Measurements from ENCODE around the gene DCAF11. TPM values are rescaled to one million over a fixed set of nuclear protein-coding genes. Genes with fewer than 3 reads are reported as not detected.

DCAF11 gene
- total and polyA plus RNA-seq, 2 of the 13 experiments (the other 11 are each of a cell fraction or from before 2014, with no cell fraction given) = 150 to 257 TPM

GRCh38 chr14:24106672-24107271, 7.8 kb upstream of the DCAF11 start (continued):
- TF ChIP-seq, protein P1, sequence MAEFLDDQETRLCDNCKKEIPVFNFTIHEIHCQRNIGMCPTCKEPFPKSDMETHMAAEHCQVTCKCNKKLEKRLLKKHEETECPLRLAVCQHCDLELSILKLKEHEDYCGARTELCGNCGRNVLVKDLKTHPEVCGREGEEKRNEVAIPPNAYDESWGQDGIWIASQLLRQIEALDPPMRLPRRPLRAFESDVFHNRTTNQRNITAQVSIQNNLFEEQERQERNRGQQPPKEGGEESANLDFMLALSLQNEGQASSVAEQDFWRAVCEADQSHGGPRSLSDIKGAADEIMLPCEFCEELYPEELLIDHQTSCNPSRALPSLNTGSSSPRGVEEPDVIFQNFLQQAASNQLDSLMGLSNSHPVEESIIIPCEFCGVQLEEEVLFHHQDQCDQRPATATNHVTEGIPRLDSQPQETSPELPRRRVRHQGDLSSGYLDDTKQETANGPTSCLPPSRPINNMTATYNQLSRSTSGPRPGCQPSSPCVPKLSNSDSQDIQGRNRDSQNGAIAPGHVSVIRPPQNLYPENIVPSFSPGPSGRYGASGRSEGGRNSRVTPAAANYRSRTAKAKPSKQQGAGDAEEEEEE (CRISPR knock-in tag; IDR thresholded peaks at IDR 0.05; ENCODE audit: borderline replicate concordance) = peak; percentile 13; the same call in 1 of the 2 replicates
- TF ChIP-seq ZC3H13 (CRISPR knock-in tag; IDR thresholded peaks at IDR 0.05) (no peak), PHB2 (IDR thresholded peaks at IDR 0.05; ENCODE audit: partially characterized antibody) (no peak), MYC (CRISPR knock-in tag; IDR thresholded peaks at IDR 0.05; ENCODE audit: borderline replicate concordance) (no peak), RELA (CRISPR knock-in tag; IDR thresholded peaks at IDR 0.05) (0 out of 2 replicates have a peak, but pooled peaks have one; percentile 4), MAFK (conservative IDR thresholded peaks at IDR 0.05 in 1 of 2, IDR thresholded peaks at IDR 0.05 in 1 of 2; ENCODE audit: low read length in 2 of 2) (peak; percentile 97 to 98), AGO2 (optimal IDR thresholded peaks at IDR 0.05; ENCODE audit: low read depth, low read length) (peak; percentile 42)

DNA sequence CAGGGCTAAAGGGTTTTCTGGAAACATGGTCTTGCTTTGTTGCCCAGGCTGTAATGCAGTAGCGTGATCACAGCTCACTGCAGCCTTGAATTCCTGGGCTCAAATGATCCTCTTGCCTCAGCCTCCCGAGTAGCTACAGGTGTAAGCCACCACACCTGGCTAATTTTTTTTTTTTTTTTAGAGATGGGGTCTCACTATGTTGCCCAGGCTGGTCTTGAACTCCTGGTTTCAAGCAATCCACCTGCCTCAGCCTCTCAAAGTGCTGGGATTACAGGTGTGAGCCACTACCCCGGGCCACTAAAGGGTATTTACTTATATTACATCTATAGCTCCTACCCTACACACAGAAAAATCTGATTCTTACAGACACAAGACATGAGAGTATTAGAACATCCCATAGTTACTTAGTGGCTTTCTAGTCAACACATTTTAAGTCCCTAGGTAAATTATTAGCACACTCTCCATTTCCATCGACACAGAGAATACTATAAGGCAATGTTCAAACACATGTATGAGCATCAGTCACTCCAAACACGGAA, 6.2 kb upstream of the DCAF11 start:
- intact Hi-C loops (cut with micrococcal nuclease; ENCODE audit: unreplicated experiment) = loop anchor here (1.0 kb wide), 4 partner anchors 13 to 53 kb away; partner anchors contain the start of gene IRF9
- Histone ChIP-seq H3K36me3 (replicated peaks in 1 of 2; ENCODE audit: control insufficient read depth in 1 of 2, insufficient read depth in 2 of 2, low read length in 2 of 2) (peaks cover 7 to 8% of the 10 kb centered on the region in 2 experiments), H3K4me2 (ENCODE audit: low read depth, low read length) (peak overlapping the region; percentile 34; the same call in 1 of the 2 replicates), H4K20me1 (ENCODE audit: insufficient read depth, low read length) (no peaks in the 10 kb centered on the region), H3K9me3 (ENCODE audit: low read length) (no peaks in the 10 kb centered on the region; the same call in 1 of the 2 replicates), H3K27ac (ENCODE audit: extremely low read length, insufficient read depth, low read length) (no peak overlapping the region), H3K79me2 (ENCODE audit: insufficient read depth, low read length) (peaks cover 2% of the 10 kb centered on the region), H3K4me3 (replicated peaks in 1 of 3; ENCODE audit: insufficient read depth in 1 of 3, low read depth in 2 of 3, low read length in 3 of 3) (no peak overlapping the region), H3K27me3 (ENCODE audit: control insufficient read depth in 1 of 2, insufficient read depth in 2 of 2, low read length in 2 of 2) (no peaks in the 10 kb centered on the region), H2AFZ (ENCODE audit: low read length) (no peak overlapping the region), H3K9ac (ENCODE audit: insufficient read depth, low read depth, low read length) (no peak overlapping the region; the same call in 1 of the 2 replicates), H3K4me1 (ENCODE audit: insufficient read depth, low read length) (peaks cover 60% of the 10 kb centered on the region)
- ChIA-PET POLR2A (interaction anchor here (0.8 to 11.8 kb wide), 19 partner anchors 13 to 1131 kb away, joined by 3 to 594 read pairs (median 6); partner anchors contain the start of genes CARMIL3, CHMP4A, CIDEB and EMC9), CTCF (ENCODE audit: low intra/inter-chr PET ratio, low total read pairs) (interaction anchor here (1.5 to 5.4 kb wide), 6 partner anchors 14 to 95 kb away, joined by 3 to 86 read pairs (median 20); partner anchors contain the start of genes IRF9 and PCK2)
- in situ Hi-C loops (cut with HindIII; ENCODE audit: extremely low pct_ligation_motif_present, low pct_unique_long_range_greater_than_20kb) = loop anchor here (25.0 kb wide), 1 partner anchor 1521 kb away; the partner anchor contains the start of genes ABHD4 and DAD1
- WGBS (ENCODE audit: low lambda C conversion rate) = 35% methylated on average over 5 of the region's 5 CpGs
- no peak for DNase-seq (ENCODE audit: low spot score)
- BruUV-seq (replicated peaks) = no TSS peak
- FAIRE-seq = no peak
- no peak for ATAC-seq
- TF ChIP-seq ZNF224 (CRISPR knock-in tag; IDR thresholded peaks at IDR 0.05) (no peak), EEA1 (CRISPR knock-in tag; IDR thresholded peaks at IDR 0.05; ENCODE audit: borderline replicate concordance) (no peak), ZNF383 (CRISPR knock-in tag; IDR thresholded peaks at IDR 0.05; ENCODE audit: borderline replicate concordance) (no peak), TMF1 (CRISPR knock-in tag; IDR thresholded peaks at IDR 0.05; ENCODE audit: low read depth) (no peak), NR3C1 (CRISPR knock-in tag; IDR thresholded peaks at IDR 0.05) (no peak), SMARCC2 (IDR thresholded peaks at IDR 0.05) (no peak), U2AF2 (IDR thresholded peaks at IDR 0.05; ENCODE audit: low read depth, low read length) (no peak), ZNF614 (CRISPR knock-in tag; IDR thresholded peaks at IDR 0.05; ENCODE audit: borderline replicate concordance) (no peak), ATF2 (CRISPR knock-in tag; IDR thresholded peaks at IDR 0.05) (no peak), ZC3H4 (CRISPR knock-in tag; IDR thresholded peaks at IDR 0.05; ENCODE audit: borderline replicate concordance) (peak; percentile 56; the same call in 1 of the 2 replicates), ZNF124 (CRISPR knock-in tag; IDR thresholded peaks at IDR 0.05) (no peak), HHEX (CRISPR knock-in tag; IDR thresholded peaks at IDR 0.05) (peak; percentile 5; the same call in 1 of the 2 replicates), MIXL1 (CRISPR knock-in tag; IDR thresholded peaks at IDR 0.05) (no peak), PHF21A (CRISPR knock-in tag; IDR thresholded peaks at IDR 0.05) (no peak)
